Liver (tissue), 3 donors: ENCODE measurements around the gene SLC35G2.

ENCODE experiments used
- ATF3 ChIP-seq: IDR thresholded peaks from 2 replicates; pipeline ENCODE4 v1.6.1; 2016; ENCODE audit warnings: antibody characterized with exemption
- CTCF ChIP-seq: fragments of 150-350 bp; IDR thresholded peaks from 2 replicates; pipeline ENCODE4 v1.5.1; 2017; ENCODE audit warnings: improper control_type of control experiment, low read depth, low read length; ENCODE audit not compliant: missing input control
- FOXA1 ChIP-seq: IDR thresholded peaks from 2 replicates; pipeline ENCODE4 v1.6.1; 2016; ENCODE audit warnings: antibody characterized with exemption
- GABPA ChIP-seq, 2 donors: IDR thresholded peaks in 1 of 2; conservative IDR thresholded peaks in 1 of 2; 2 replicates each; pipeline ENCODE4 v1.6.1; 2016; ENCODE audit warnings: antibody characterized with exemption in 2 of 2, mild to moderate bottlenecking in 1 of 2, moderate library complexity in 1 of 2
- HNF4A ChIP-seq, 2 donors: conservative IDR thresholded peaks; 2 replicates each; pipeline ENCODE4 v1.6.1; 2016; ENCODE audit warnings: antibody characterized with exemption in 2 of 2, mild to moderate bottlenecking in 2 of 2
- HNF4G ChIP-seq: IDR thresholded peaks from 2 replicates; pipeline ENCODE4 v1.6.1; 2016; ENCODE audit warnings: antibody characterized with exemption
- JUND ChIP-seq, 2 donors: IDR thresholded peaks; 2 replicates each; pipeline ENCODE4 v1.6.1; 2016; ENCODE audit warnings: antibody characterized with exemption in 2 of 2
- MAX ChIP-seq: IDR thresholded peaks from 2 replicates; pipeline ENCODE4 v1.6.1; 2016; ENCODE audit warnings: antibody characterized with exemption
- TAF1 ChIP-seq: conservative IDR thresholded peaks from 2 replicates; pipeline ENCODE4 v1.6.1; 2016; ENCODE audit warnings: antibody characterized with exemption, mild to moderate bottlenecking
- TF ChIP-seq, protein P1 (sequence below): IDR thresholded peaks from 2 replicates; pipeline ENCODE4 v1.6.1; 2016; ENCODE audit warnings: antibody characterized with exemption
- TF ChIP-seq, protein P2 (sequence below): IDR thresholded peaks from 2 replicates; pipeline ENCODE4 v1.6.1; 2016; ENCODE audit warnings: antibody characterized with exemption, mild to moderate bottlenecking
- donor health status: healthy.
- donor health status: healthy.

GRCh38 chr3:136852180-136852579 is 33.3 kb downstream of the SLC35G2 start:
- TF ChIP-seq HNF4A (conservative IDR thresholded peaks at IDR 0.05) (no peak), CTCF (no peak), GABPA (IDR thresholded peaks at IDR 0.05 in 1 of 2, conservative IDR thresholded peaks at IDR 0.05 in 1 of 2) (no peak), ATF3 (no peak), FOXA1 (no peak), MAX (no peak), TAF1 (no peak), HNF4G (no peak), JUND (IDR thresholded peaks at IDR 0.05) (no peak)
- TF ChIP-seq, protein P1, sequence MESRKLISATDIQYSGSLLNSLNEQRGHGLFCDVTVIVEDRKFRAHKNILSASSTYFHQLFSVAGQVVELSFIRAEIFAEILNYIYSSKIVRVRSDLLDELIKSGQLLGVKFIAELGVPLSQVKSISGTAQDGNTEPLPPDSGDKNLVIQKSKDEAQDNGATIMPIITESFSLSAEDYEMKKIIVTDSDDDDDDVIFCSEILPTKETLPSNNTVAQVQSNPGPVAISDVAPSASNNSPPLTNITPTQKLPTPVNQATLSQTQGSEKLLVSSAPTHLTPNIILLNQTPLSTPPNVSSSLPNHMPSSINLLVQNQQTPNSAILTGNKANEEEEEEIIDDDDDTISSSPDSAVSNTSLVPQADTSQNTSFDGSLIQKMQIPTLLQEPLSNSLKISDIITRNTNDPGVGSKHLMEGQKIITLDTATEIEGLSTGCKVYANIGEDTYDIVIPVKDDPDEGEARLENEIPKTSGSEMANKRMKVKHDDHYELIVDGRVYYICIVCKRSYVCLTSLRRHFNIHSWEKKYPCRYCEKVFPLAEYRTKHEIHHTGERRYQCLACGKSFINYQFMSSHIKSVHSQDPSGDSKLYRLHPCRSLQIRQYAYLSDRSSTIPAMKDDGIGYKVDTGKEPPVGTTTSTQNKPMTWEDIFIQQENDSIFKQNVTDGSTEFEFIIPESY, result no peak
- TF ChIP-seq, protein P2, sequence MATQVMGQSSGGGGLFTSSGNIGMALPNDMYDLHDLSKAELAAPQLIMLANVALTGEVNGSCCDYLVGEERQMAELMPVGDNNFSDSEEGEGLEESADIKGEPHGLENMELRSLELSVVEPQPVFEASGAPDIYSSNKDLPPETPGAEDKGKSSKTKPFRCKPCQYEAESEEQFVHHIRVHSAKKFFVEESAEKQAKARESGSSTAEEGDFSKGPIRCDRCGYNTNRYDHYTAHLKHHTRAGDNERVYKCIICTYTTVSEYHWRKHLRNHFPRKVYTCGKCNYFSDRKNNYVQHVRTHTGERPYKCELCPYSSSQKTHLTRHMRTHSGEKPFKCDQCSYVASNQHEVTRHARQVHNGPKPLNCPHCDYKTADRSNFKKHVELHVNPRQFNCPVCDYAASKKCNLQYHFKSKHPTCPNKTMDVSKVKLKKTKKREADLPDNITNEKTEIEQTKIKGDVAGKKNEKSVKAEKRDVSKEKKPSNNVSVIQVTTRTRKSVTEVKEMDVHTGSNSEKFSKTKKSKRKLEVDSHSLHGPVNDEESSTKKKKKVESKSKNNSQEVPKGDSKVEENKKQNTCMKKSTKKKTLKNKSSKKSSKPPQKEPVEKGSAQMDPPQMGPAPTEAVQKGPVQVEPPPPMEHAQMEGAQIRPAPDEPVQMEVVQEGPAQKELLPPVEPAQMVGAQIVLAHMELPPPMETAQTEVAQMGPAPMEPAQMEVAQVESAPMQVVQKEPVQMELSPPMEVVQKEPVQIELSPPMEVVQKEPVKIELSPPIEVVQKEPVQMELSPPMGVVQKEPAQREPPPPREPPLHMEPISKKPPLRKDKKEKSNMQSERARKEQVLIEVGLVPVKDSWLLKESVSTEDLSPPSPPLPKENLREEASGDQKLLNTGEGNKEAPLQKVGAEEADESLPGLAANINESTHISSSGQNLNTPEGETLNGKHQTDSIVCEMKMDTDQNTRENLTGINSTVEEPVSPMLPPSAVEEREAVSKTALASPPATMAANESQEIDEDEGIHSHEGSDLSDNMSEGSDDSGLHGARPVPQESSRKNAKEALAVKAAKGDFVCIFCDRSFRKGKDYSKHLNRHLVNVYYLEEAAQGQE, result no peak
